H1 (cell line): ENCODE results near the gene ZNF280C. TPM values are rescaled to one million over a fixed set of nuclear protein-coding genes. Genes with fewer than 3 reads are reported as not detected.

Source experiments
- CTCF ChIA-PET: fragments of 300-600 bp; sonication (Branson Sonifier 250); formaldehyde crosslinking; loops from one replicate; lab custom pipeline; 2021; ENCODE audit not compliant: partially characterized antibody; lab: Charles Lee
- POLR2A ChIA-PET: fragments of 300-600 bp; sonication (Branson Sonifier 250); formaldehyde crosslinking; loops from one replicate; lab custom pipeline; 2021; ENCODE audit warnings: inconsistent platforms; ENCODE audit not compliant: partially characterized antibody; lab: Charles Lee
- DNase-seq, 2 experiments: peaks; one replicate each; pipeline versions ENCODE4 v3.0.0 to v3.0.0-alpha.2; 2010 to 2022; ENCODE audit warnings: low spot score in 2 of 2, low read depth in 1 of 2, mixed read lengths in 1 of 2
- FAIRE-seq: peaks from 2 replicates; lab custom pipeline; 2011; peaks lifted over from hg19 to GRCh38; lab: Jason Lieb, UNC
- H2AFZ ChIP-seq: 2 replicates; pipeline ENCODE4 v1.8.1; 2012; ENCODE audit warnings: low read length, inconsistent platforms
- H2AK5ac ChIP-seq: 2 replicates; pipeline ENCODE4 v1.6.1; 2013; ENCODE audit warnings: low read depth, low read length
- H2BK120ac ChIP-seq: replicated peaks from 2 replicates; pipeline ENCODE3; 2013; ENCODE audit warnings: low read depth, low read length, inconsistent platforms
- H2BK12ac ChIP-seq: 2 replicates; pipeline ENCODE4 v1.6.1; 2013; ENCODE audit warnings: low read depth, low read length
- H2BK15ac ChIP-seq: 2 replicates; pipeline ENCODE4 v1.6.1; 2013; ENCODE audit warnings: low read length
- H2BK20ac ChIP-seq: 2 replicates; pipeline ENCODE4 v1.6.1; 2013; ENCODE audit warnings: low read length
- H2BK5ac ChIP-seq: 2 replicates; pipeline ENCODE4 v1.6.1; 2013; ENCODE audit warnings: low read depth, low read length
- H3K14ac ChIP-seq: 2 replicates; pipeline ENCODE4 v1.6.1; 2013; ENCODE audit warnings: inconsistent platforms; ENCODE audit not compliant: insufficient read length
- H3K18ac ChIP-seq: 2 replicates; pipeline ENCODE4 v1.6.1; 2013; ENCODE audit warnings: low read length; ENCODE audit errors: extremely low read depth
- H3K23ac ChIP-seq: 2 replicates; pipeline ENCODE4 v1.6.1; 2013; ENCODE audit warnings: inconsistent platforms; ENCODE audit not compliant: insufficient read length
- H3K23me2 ChIP-seq: 2 replicates; pipeline ENCODE4 v1.6.1; 2013; ENCODE audit warnings: low read depth, low read length
- H3K27ac ChIP-seq: 2 replicates; pipeline ENCODE4 v1.6.1; 2011; ENCODE audit warnings: low read depth, low read length, inconsistent platforms
- H3K27me3 ChIP-seq, 4 experiments: replicated peaks in 1 of 4; 1 replicate in 1 of 4; 2 replicates in 3 of 4; pipeline versions ENCODE4 v1.6.1 to v1.8.1; 2011 to 2013; ENCODE audit warnings: low read length in 3 of 4, mild to moderate bottlenecking in 3 of 4, inconsistent platforms in 2 of 4, mixed read lengths in 2 of 4, moderate library complexity in 1 of 4; ENCODE audit not compliant: control insufficient read depth in 3 of 4, insufficient read depth in 3 of 4; ENCODE audit errors: extremely low read depth in 1 of 4
- H3K36me3 ChIP-seq, 4 experiments: 2 replicates each; pipeline versions ENCODE4 v1.6.1 to v1.8.1; 2011 to 2013; ENCODE audit warnings: mild to moderate bottlenecking in 4 of 4, low read length in 3 of 4, moderate library complexity in 2 of 4, control low read depth in 1 of 4, inconsistent platforms in 1 of 4; ENCODE audit not compliant: insufficient read depth in 4 of 4, control insufficient read depth in 2 of 4
- H3K4ac ChIP-seq: replicated peaks from 2 replicates; pipeline ENCODE3; 2013; ENCODE audit warnings: low read length, low read depth, mixed read lengths, inconsistent platforms; ENCODE audit not compliant: insufficient read length
- H3K4me1 ChIP-seq, 4 experiments: replicated peaks in 1 of 4; 1 replicate in 1 of 4; 2 replicates in 3 of 4; pipeline versions ENCODE4 v1.6.1 to v1.8.1; 2011 to 2013; ENCODE audit warnings: low read length in 3 of 4, inconsistent platforms in 2 of 4, mixed read lengths in 1 of 4; ENCODE audit not compliant: insufficient read depth in 4 of 4, control insufficient read depth in 3 of 4
- H3K4me2 ChIP-seq, 2 experiments: 2 replicates each; pipeline versions ENCODE4 v1.6.1 to v1.8.1; 2011 to 2013; ENCODE audit warnings: low read depth in 2 of 2, low read length in 2 of 2, control low read depth in 1 of 2, inconsistent platforms in 1 of 2, mild to moderate bottlenecking in 1 of 2; ENCODE audit not compliant: insufficient read depth in 1 of 2
- H3K4me3 ChIP-seq, 4 experiments: fragments of 200-600, 300-600 bp in 1 of 4; sonication (generic), shearing (Covaris generic), sonication (Bioruptor Twin) in 1 of 4; 2 replicates each; pipeline versions ENCODE4 v1.5.1 to v1.8.1; 2011 to 2016; ENCODE audit warnings: low read length in 4 of 4, low read depth in 3 of 4, control low read depth in 2 of 4, inconsistent platforms in 2 of 4, mild to moderate bottlenecking in 2 of 4, mixed read lengths in 1 of 4, moderate library complexity in 1 of 4; ENCODE audit not compliant: insufficient read depth in 2 of 4; ENCODE audit errors: extremely low read depth in 1 of 4
- H3K56ac ChIP-seq: replicated peaks from 2 replicates; pipeline ENCODE3; 2013; ENCODE audit warnings: low read depth, mild to moderate bottlenecking, mixed read lengths, low read length, inconsistent platforms; ENCODE audit not compliant: insufficient read length
- H3K79me1 ChIP-seq: 2 replicates; pipeline ENCODE4 v1.6.1; 2013; ENCODE audit warnings: low read depth, low read length, control low read depth
- H3K79me2 ChIP-seq, 2 experiments: 2 replicates each; pipeline versions ENCODE4 v1.6.1 to v1.8.1; 2012 to 2013; ENCODE audit warnings: low read length in 2 of 2, mild to moderate bottlenecking in 2 of 2, inconsistent platforms in 1 of 2; ENCODE audit not compliant: insufficient read depth in 2 of 2, control insufficient read depth in 1 of 2
- H3K9ac ChIP-seq, 4 experiments: replicated peaks in 1 of 4; 1 replicate in 1 of 4; 2 replicates in 3 of 4; pipeline versions ENCODE4 v1.6.1 to v1.8.1; 2011 to 2013; ENCODE audit warnings: low read depth in 3 of 4, low read length in 3 of 4, control low read depth in 2 of 4, mild to moderate bottlenecking in 2 of 4, moderate library complexity in 2 of 4, inconsistent platforms in 1 of 4; ENCODE audit errors: extremely low read depth in 1 of 4
- H3K9me3 ChIP-seq, 2 experiments: 2 replicates each; pipeline versions ENCODE4 v1.6.1 to v1.8.1; 2012 to 2013; ENCODE audit warnings: mild to moderate bottlenecking in 2 of 2, moderate library complexity in 2 of 2, control low read depth in 1 of 2, inconsistent platforms in 1 of 2, low read depth in 1 of 2, low read length in 1 of 2, mixed read lengths in 1 of 2; ENCODE audit not compliant: insufficient read depth in 2 of 2
- H4K20me1 ChIP-seq, 2 experiments: replicated peaks in 1 of 2; 2 replicates each; pipeline versions ENCODE3 to v1.8.1; 2011 to 2013; ENCODE audit warnings: inconsistent platforms in 2 of 2, low read length in 2 of 2, mild to moderate bottlenecking in 1 of 2; ENCODE audit not compliant: insufficient read depth in 2 of 2, control insufficient read depth in 1 of 2
- H4K5ac ChIP-seq: 2 replicates; pipeline ENCODE4 v1.6.1; 2013; ENCODE audit warnings: low read length, low read depth, mixed read lengths, inconsistent platforms; ENCODE audit not compliant: insufficient read length
- H4K8ac ChIP-seq: 2 replicates; pipeline ENCODE4 v1.8.0; 2013; ENCODE audit warnings: mild to moderate bottlenecking, moderate library complexity, low read length, inconsistent platforms; ENCODE audit not compliant: insufficient read depth; ENCODE audit errors: extremely low read depth
- H4K91ac ChIP-seq: replicated peaks from 2 replicates; pipeline ENCODE3; 2013; ENCODE audit warnings: low read length, mixed read lengths, inconsistent platforms; ENCODE audit not compliant: insufficient read length
- CEBPB ChIP-seq: IDR thresholded peaks from 2 replicates; pipeline ENCODE4 v1.6.1; 2012; ENCODE audit warnings: low read depth, low read length
- CHD1 ChIP-seq: IDR thresholded peaks from 2 replicates; pipeline ENCODE4 v1.6.1; 2012; ENCODE audit warnings: low read depth, low read length, improper control_type of control experiment
- CTBP2 ChIP-seq: IDR thresholded peaks from 2 replicates; pipeline ENCODE4 v1.7.0; 2011; ENCODE audit warnings: borderline replicate concordance, mild to moderate bottlenecking, moderate library complexity, mixed read lengths, low read length; ENCODE audit not compliant: insufficient read depth, insufficient read length
- E2F6 ChIP-seq: IDR thresholded peaks from 2 replicates; pipeline ENCODE4 v1.6.1; 2012; ENCODE audit warnings: inconsistent platforms
- GTF2F1 ChIP-seq: IDR thresholded peaks from 2 replicates; pipeline ENCODE4 v1.6.1; 2012; ENCODE audit warnings: low read depth, low read length, improper control_type of control experiment, borderline replicate concordance
- KDM4A ChIP-seq: IDR thresholded peaks from one replicate; pipeline ENCODE4 v1.7.1; 2012; ENCODE audit warnings: low read depth, mild to moderate bottlenecking, moderate library complexity, low read length, inconsistent platforms; ENCODE audit not compliant: severe bottlenecking
- POLR2A ChIP-seq, 2 experiments: IDR thresholded peaks; 1 replicate in 1 of 2; 2 replicates in 1 of 2; pipeline ENCODE4 v1.6.1; 2011; ENCODE audit warnings: low read depth in 2 of 2, low read length in 2 of 2, mild to moderate bottlenecking in 2 of 2; ENCODE audit errors: control extremely low read depth in 1 of 2
- RBBP5 ChIP-seq: IDR thresholded peaks from 2 replicates; pipeline ENCODE4 v1.7.1; 2012; ENCODE audit warnings: low read depth, mild to moderate bottlenecking, inconsistent platforms, low read length, moderate library complexity, borderline replicate concordance
- SAP30 ChIP-seq: fragments of 300-600 bp; sonication (generic); IDR thresholded peaks from 2 replicates; pipeline ENCODE4 v1.7.1; 2012; ENCODE audit warnings: low read length, moderate library complexity, mild to moderate bottlenecking, inconsistent platforms; ENCODE audit not compliant: insufficient read depth, insufficient replicate concordance
- SIRT6 ChIP-seq: IDR thresholded peaks from one replicate; pipeline ENCODE4 v1.7.1; 2012; ENCODE audit warnings: low read length, inconsistent platforms
- SP1 ChIP-seq: IDR thresholded peaks from 2 replicates; pipeline ENCODE4 v1.6.1; 2011; ENCODE audit warnings: low read depth, low read length
- TBP ChIP-seq: IDR thresholded peaks from 2 replicates; pipeline ENCODE4 v1.6.1; 2011; ENCODE audit warnings: low read depth, low read length, improper control_type of control experiment
- USF2 ChIP-seq: IDR thresholded peaks from 2 replicates; pipeline ENCODE4 v1.6.1; 2011; ENCODE audit warnings: low read length, improper control_type of control experiment
- WGBS, 2 experiments: shearing (Covaris generic) in 1 of 2; methylation state at CpG; one replicate each; pipeline versions ENCODE4 v1.1.6 to v1.1.7; 2013 to 2015; ENCODE audit warnings: low lambda C conversion rate in 2 of 2, mixed read lengths in 2 of 2, inconsistent platforms in 1 of 2, low coverage in 1 of 2, missing lambda C conversion rate in 1 of 2; ENCODE audit not compliant: insufficient replicate concordance in 2 of 2, insufficient coverage in 1 of 2, insufficient read length in 1 of 2; ENCODE audit errors: extremely low coverage in 1 of 2, missing lambda C conversion rate in 1 of 2; 5-methylcytosine and 5-hydroxymethylcytosine counted together
- polyA plus RNA-seq, 7 experiments: library from polyadenylated mRNA; depleted of rRNA in 3 of 7; stranded (reverse) in 5 of 7; unstranded in 2 of 7; fragments of >200 nt in 5 of 7; fragments of 200-250 nt in 2 of 7; gene quantifications; 1 replicate in 5 of 7; 2 replicates in 1 of 7; 4 replicates in 1 of 7; pipeline versions ENCODE4 v1.2.1 to v1.2.3, GENCODE V29; 2011 to 2013; ENCODE audit warnings: missing spikeins in 2 of 7, mixed read lengths in 2 of 7
- total RNA-seq: library from RNA; stranded (reverse); fragmentation: NEBNext Ultra II Directional; extraction: Animal tissue kit (Norgen Biotek cat#: 25700); gene quantifications from 2 replicates; pipeline ENCODE4 v1.2.1, GENCODE V29; 2021

Gene ZNF280C
- total and polyA plus RNA-seq, 2 of the 8 experiments (the other 6 are each of a cell fraction or from before 2014, with no cell fraction given): 8.4 to 13.4 TPM

GRCh38 chrX:130285710-130286109 is 17.0 kb upstream of the ZNF280C start:
- FAIRE-seq (no peak), DNase-seq (no peak)
- Histone ChIP-seq H3K9me3 (no peaks in the 10 kb centered on the region), H3K23me2 (no peaks in the 10 kb centered on the region), H3K27ac (no peak overlapping the region), H2BK20ac (no peak overlapping the region), H3K4ac (no peak overlapping the region), H4K91ac (no peak overlapping the region), H4K5ac (no peak overlapping the region), H3K27me3 (no peaks in the 10 kb centered on the region), H3K4me3 (no peak overlapping the region), H2AFZ (no peak overlapping the region), H3K4me2 (no peak overlapping the region), H2BK5ac (no peak overlapping the region), H3K4me1 (peaks cover 0 to 2% (median 0%) of the 10 kb centered on the region in 4 experiments; a peak in 1 of 7 replicates), H2BK120ac (no peak overlapping the region), H3K79me2 (no peaks in the 10 kb centered on the region), H3K56ac (no peak overlapping the region), H3K14ac (no peak overlapping the region), H4K8ac (no peak overlapping the region), H4K20me1 (no peaks in the 10 kb centered on the region), H3K18ac (no peak overlapping the region), H2BK15ac (no peak overlapping the region), H3K36me3 (no peaks in the 10 kb centered on the region), H3K79me1 (no peaks in the 10 kb centered on the region), H2BK12ac (no peak overlapping the region), H3K23ac (no peak overlapping the region), H3K9ac (no peak overlapping the region), H2AK5ac (no peak overlapping the region)
- ChIA-PET POLR2A (interaction anchor here (1.7 kb wide), 1 partner anchor 17 kb away, joined by 6 read pairs; the partner anchor contains the start of gene ZNF280C), CTCF (interaction anchor here (0.7 to 1.0 kb wide), 3 partner anchors 23 to 108 kb away, joined by 3 read pairs; partner anchors contain the start of gene SLC25A14)
- WGBS, 2 experiments: 83% methylated on average over 2 of the region's 2 CpGs; no CpG with 5 or more reads in 1 of the 2 experiments
- TF ChIP-seq SP1 (no peak), RBBP5 (no peak), KDM4A (no peak), POLR2A (IDR thresholded peaks at IDR 0.05; ENCODE audit: control extremely low read depth in 1 of 2, low read depth in 2 of 2, low read length in 2 of 2) (no peak), CEBPB (no peak), CTBP2 (no peak), SAP30 (no peak), E2F6 (no peak), USF2 (no peak), CHD1 (no peak), TBP (no peak), GTF2F1 (no peak), SIRT6 (no peak)
